ENCODE results near the gene ZSWIM1.
A peak's percentile ranks its signal among the peaks of the same experiment; 100 is the strongest.

Gene ZSWIM1

DNA sequence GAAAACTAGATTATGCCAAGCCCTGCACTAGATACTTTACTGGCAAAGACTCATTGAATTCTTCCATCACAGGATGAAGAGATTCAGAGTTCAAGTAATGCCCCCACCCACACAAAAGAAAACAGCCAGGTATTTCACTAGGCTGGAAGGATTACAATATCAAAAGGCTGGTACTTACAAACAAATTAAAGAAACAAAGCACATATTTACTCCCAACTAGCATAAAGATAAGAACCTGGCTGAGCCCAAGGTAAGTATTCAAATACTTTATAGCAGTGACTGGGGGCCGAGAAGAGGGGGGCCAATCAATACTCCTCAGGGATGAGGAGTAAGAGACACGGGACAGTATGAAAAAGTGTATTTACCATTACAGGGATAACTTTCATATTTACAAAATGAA, 27.5 kb upstream of the ZSWIM1 start:
- TF ChIP-seq, protein P1, sequence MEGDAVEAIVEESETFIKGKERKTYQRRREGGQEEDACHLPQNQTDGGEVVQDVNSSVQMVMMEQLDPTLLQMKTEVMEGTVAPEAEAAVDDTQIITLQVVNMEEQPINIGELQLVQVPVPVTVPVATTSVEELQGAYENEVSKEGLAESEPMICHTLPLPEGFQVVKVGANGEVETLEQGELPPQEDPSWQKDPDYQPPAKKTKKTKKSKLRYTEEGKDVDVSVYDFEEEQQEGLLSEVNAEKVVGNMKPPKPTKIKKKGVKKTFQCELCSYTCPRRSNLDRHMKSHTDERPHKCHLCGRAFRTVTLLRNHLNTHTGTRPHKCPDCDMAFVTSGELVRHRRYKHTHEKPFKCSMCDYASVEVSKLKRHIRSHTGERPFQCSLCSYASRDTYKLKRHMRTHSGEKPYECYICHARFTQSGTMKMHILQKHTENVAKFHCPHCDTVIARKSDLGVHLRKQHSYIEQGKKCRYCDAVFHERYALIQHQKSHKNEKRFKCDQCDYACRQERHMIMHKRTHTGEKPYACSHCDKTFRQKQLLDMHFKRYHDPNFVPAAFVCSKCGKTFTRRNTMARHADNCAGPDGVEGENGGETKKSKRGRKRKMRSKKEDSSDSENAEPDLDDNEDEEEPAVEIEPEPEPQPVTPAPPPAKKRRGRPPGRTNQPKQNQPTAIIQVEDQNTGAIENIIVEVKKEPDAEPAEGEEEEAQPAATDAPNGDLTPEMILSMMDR (IDR thresholded peaks at IDR 0.05; ENCODE audit: low read length, missing control alignments): no peak
- H3K4me3 ChIP-seq (replicated peaks; ENCODE audit: low read depth, low read length): no peak overlapping the region
- no peak for DNase-seq (ENCODE audit: low read depth)

DNA sequence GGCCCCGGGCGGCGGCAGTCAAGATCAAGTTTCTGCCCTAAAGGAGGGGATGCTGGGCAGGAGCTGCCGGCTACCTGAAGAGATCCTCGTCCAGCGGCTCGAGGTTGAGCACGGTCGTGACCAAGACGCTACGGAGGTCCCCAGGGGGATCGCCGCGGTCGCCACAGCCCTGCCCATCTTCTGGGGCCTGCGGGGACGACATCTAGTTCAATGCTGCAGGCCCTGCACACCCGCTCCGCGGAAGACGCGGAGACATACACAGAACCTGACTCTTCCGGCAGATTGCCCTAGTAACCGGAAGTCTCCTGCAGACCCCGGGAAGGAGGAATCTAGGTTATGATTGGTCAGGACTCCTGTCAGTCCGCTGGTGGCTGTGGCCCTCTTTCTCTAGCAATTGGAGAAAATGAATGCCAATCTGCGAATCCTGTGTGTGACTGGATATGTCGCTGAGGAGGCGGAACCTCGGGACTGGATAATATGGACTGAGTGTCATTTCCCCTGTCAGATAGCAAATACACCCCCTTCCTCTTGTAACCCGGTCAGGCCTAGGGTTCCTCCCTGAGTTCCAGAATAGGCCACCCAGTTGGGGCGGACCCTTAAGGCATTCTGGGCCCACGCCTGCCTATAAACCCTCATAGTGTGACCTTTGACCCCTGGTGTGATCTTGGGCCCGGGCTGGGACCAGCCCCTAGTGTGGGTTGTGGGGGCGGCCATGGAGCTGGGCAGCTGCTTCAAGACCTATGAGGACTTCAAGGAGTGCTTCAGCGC, 23.7 kb upstream of the ZSWIM1 start, which contains the start of the genes ACOT8 and ZSWIM3:
TSS of gene ACOT8 (minus strand) at position 279 of the 768 bp plus-strand sequence. CDS start at position 202, 77 bp downstream.
TSS of gene ZSWIM3 (plus strand) at position 501 of the 768 bp plus-strand sequence. CDS start at position 713, 212 bp downstream.
- H3K4me3 ChIP-seq (replicated peaks; ENCODE audit: low read depth, low read length): peak within 1 kb of the TSS; percentile 73
- TF ChIP-seq, protein P1 (IDR thresholded peaks at IDR 0.05; ENCODE audit: low read length, missing control alignments): no peak
- DNase-seq (ENCODE audit: low read depth): peak; percentile 100

DNA sequence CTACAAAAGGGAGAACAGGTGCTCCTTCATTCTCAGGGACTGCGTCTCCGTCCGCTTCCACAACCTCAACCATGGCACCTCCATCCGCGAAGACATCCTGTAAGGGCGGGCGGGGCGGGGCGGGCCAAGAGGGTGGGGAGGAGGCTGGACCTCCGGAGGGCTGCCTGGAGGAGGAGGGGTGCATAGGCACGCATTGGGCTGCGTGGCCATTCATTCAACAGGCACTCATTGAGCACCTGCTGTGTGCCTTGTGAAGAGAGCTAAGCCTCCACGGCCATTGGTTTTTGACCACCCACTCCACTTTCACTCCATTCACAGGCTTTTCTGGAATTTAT, 23.2 kb upstream of the ZSWIM1 start:
- no peak for DNase-seq (ENCODE audit: low read depth)
- H3K4me3 ChIP-seq (replicated peaks; ENCODE audit: low read depth, low read length): peak overlapping the region; percentile 73
- TF ChIP-seq, protein P1 (IDR thresholded peaks at IDR 0.05; ENCODE audit: low read length, missing control alignments): no peak

DNA sequence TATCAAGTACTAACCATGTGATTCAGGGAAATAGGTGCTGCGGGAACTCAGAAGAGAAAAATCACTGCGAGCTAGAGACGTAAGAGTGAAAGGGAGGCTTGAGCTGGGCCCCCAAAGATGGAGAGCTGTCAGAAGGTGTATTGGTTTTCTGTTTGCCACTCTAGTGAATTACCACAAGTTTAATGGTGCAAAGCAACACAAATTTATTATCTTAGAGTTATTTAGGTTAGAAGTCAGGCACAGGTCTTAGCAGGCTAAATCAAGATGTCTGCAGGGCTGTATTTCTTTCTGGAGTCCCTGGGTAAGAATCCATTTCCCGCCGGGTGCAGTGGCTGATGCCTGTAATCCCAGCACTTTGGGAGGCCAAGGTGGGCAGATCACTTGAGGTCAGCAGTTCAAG, 21.1 kb upstream of the ZSWIM1 start:
- TF ChIP-seq, protein P1 (IDR thresholded peaks at IDR 0.05; ENCODE audit: low read length, missing control alignments): no peak
- H3K4me3 ChIP-seq (replicated peaks; ENCODE audit: low read depth, low read length): no peak overlapping the region
- DNase-seq (ENCODE audit: low read depth): no peak

DNA sequence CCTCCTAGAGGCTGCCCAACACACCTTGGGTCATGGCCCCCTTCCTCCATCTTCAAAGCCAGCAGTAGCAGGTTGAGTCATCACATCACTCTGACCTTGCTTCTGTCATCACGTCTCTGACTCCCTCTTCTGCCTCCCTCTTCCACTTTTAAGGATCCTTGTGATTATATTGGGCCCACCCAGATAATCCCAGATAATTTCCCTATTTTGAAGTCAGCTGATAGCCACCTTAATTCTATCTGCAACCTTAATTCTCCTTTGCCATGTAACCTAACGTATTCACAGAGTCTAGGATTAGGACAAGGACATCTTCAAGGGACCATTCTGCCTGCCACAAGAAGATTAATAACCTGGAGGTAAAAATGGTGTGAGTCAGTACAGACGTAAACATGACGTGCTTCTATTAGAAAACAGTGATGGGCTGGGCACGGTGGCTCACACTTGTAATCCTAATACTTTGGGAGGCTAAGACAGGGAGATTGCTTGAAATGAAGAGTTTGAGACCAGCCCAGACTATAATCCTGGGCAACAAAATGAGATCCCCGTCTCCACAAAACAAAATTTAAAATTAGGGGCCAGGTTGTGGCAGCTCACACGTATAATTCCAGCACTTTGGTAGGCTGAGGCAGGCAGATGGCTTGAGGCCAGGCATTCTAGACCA, 20.3 kb upstream of the ZSWIM1 start:
- no peak for DNase-seq (ENCODE audit: low read depth)
- TF ChIP-seq, protein P1 (IDR thresholded peaks at IDR 0.05; ENCODE audit: low read length, missing control alignments): no peak
- H3K4me3 ChIP-seq (replicated peaks; ENCODE audit: low read depth, low read length): no peak overlapping the region

DNA sequence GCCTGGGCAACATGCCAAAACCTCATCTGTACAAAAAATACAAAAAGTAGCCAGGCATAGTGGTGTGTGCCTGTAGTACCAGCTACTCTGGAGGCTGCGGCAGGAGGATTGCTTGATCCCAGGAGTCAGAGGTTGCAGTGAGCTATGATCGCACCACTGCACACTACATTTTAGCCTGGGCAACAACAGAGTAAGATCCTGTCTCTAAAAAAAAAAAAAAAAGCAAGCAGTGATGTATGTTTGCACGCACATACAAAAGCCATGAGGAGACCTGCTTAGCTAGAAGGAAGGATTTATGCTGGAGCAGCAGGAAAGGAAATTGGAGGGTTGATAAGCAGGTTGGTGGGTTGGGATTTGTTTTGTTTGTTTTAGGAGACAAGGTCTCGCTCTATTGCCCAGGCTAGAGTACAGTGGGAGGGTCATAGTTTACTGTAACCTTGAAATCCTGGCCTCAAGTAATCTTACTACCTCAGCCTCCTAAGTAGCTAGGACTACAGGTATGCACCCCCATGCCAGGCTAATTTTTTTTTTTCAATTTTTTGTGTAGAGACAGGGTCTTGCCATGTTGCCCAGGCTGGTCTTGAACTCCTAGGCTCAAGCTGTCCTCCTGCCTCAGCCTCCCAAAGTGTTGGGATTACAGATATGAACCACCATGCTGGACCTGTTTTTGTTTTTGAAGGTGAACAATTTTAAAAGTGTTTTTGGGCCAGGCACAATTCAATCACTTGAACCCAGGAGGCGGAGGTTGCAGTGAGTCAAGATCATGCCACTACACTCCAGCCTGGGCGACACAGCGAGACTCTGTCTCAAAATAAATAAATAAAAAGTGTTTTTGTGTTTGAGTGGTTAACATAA, 19.6 kb upstream of the ZSWIM1 start:
- TF ChIP-seq, protein P1 (IDR thresholded peaks at IDR 0.05; ENCODE audit: low read length, missing control alignments): no peak
- DNase-seq (ENCODE audit: low read depth): peak; percentile 29
- H3K4me3 ChIP-seq (replicated peaks; ENCODE audit: low read depth, low read length): no peak overlapping the region
